CD14-positive monocyte (primary cell): ENCODE data around the gene CDH5. TPM values are rescaled to one million over a fixed set of nuclear protein-coding genes. Genes with fewer than 3 reads are reported as not detected.

ENCODE experiments used
- DNase-seq, 3 donors: peaks; one replicate each; pipeline ENCODE4 v3.0.0-alpha.2; 2011 to 2022
- H2AFZ ChIP-seq: 2 replicates; pipeline ENCODE4 v1.6.0; 2012; ENCODE audit warnings: mild to moderate bottlenecking, low read depth, low read length, inconsistent platforms; ENCODE audit not compliant: insufficient read depth, poor library complexity, severe bottlenecking
- H3K27ac ChIP-seq, 2 donors: 1 replicate in 1 of 2; 2 replicates in 1 of 2; pipeline ENCODE4 v1.5.1; 2012 to 2013; ENCODE audit warnings: low read length in 2 of 2, control low read depth in 1 of 2, inconsistent platforms in 1 of 2, low read depth in 1 of 2, mild to moderate bottlenecking in 1 of 2
- H3K27me3 ChIP-seq, 2 donors: one replicate each; pipeline versions ENCODE4 v1.6.0 to v1.6.1; 2011 to 2013; ENCODE audit warnings: low read length in 2 of 2; ENCODE audit not compliant: control insufficient read depth in 2 of 2, insufficient read depth in 2 of 2
- H3K36me3 ChIP-seq, 2 donors: replicated peaks in 1 of 2; 1 replicate in 1 of 2; 2 replicates in 1 of 2; pipeline versions ENCODE4 v1.5.1 to v1.6.1; 2012 to 2013; ENCODE audit warnings: low read length in 2 of 2, control low read depth in 1 of 2, inconsistent platforms in 1 of 2, mild to moderate bottlenecking in 1 of 2; ENCODE audit not compliant: insufficient read depth in 2 of 2, control insufficient read depth in 1 of 2
- H3K4me1 ChIP-seq, 2 donors: 1 replicate in 1 of 2; 2 replicates in 1 of 2; pipeline versions ENCODE4 v1.5.1 to v1.6.1; 2012 to 2013; ENCODE audit warnings: low read length in 2 of 2, control low read depth in 1 of 2, inconsistent platforms in 1 of 2, mild to moderate bottlenecking in 1 of 2, moderate library complexity in 1 of 2; ENCODE audit not compliant: insufficient read depth in 2 of 2, control insufficient read depth in 1 of 2
- H3K4me2 ChIP-seq: replicated peaks from 2 replicates; pipeline ENCODE3; 2012; ENCODE audit warnings: low read length, moderate library complexity, mild to moderate bottlenecking; ENCODE audit not compliant: poor library complexity, severe bottlenecking; ENCODE audit errors: extremely low read depth
- H3K4me3 ChIP-seq, 3 experiments: fragments of 200-600 bp in 1 of 3; sonication (generic) in 1 of 3; replicated peaks in 1 of 3; 1 replicate in 2 of 3; 2 replicates in 1 of 3; pipeline ENCODE4 v1.5.1; 2011 to 2013; ENCODE audit warnings: low read length in 3 of 3, mild to moderate bottlenecking in 3 of 3, control low read depth in 2 of 3, low read depth in 2 of 3, inconsistent platforms in 1 of 3, moderate library complexity in 1 of 3
- H3K79me2 ChIP-seq: 2 replicates; pipeline ENCODE4 v1.6.0; 2012; ENCODE audit warnings: mild to moderate bottlenecking, control low read depth, inconsistent platforms, low read length, moderate library complexity; ENCODE audit not compliant: insufficient read depth
- H3K9ac ChIP-seq: 2 replicates; pipeline ENCODE4 v1.6.0; 2017; ENCODE audit warnings: low read length, mild to moderate bottlenecking; ENCODE audit not compliant: insufficient read depth, poor library complexity, severe bottlenecking
- H3K9me3 ChIP-seq, 2 donors: replicated peaks in 1 of 2; 1 replicate in 1 of 2; 2 replicates in 1 of 2; pipeline versions ENCODE4 v1.5.1 to v1.6.1; 2012 to 2013; ENCODE audit warnings: low read length in 2 of 2, control low read depth in 1 of 2; ENCODE audit not compliant: control insufficient read depth in 1 of 2, insufficient read depth in 1 of 2
- H4K20me1 ChIP-seq: 2 replicates; pipeline ENCODE4 v1.6.0; 2012; ENCODE audit warnings: mild to moderate bottlenecking, low read length, control low read depth, moderate library complexity; ENCODE audit not compliant: insufficient read depth
- H3K27ac Mint-ChIP-seq, 7 donors: one replicate each; pipeline ENCODE4 v1.8.0; 2020; ENCODE audit warnings: mild to moderate bottlenecking in 7 of 7, mixed read lengths in 7 of 7, moderate library complexity in 6 of 7, inconsistent platforms in 2 of 7
- H3K27me3 Mint-ChIP-seq, 3 donors: one replicate each; pipeline ENCODE4 v1.8.0; 2021 to 2022; ENCODE audit warnings: low read depth in 3 of 3, mild to moderate bottlenecking in 3 of 3, mixed read lengths in 3 of 3, moderate library complexity in 3 of 3, inconsistent platforms in 1 of 3
- H3K36me3 Mint-ChIP-seq, 2 donors: one replicate each; pipeline ENCODE4 v1.8.0; 2020; ENCODE audit warnings: mixed read lengths in 2 of 2, inconsistent platforms in 1 of 2, mild to moderate bottlenecking in 1 of 2
- H3K4me1 Mint-ChIP-seq: one replicate; pipeline ENCODE4 v1.8.0; 2020; ENCODE audit warnings: mild to moderate bottlenecking, mixed read lengths
- H3K4me3 Mint-ChIP-seq, 2 donors: one replicate each; pipeline ENCODE4 v1.8.0; 2020; ENCODE audit warnings: mild to moderate bottlenecking in 2 of 2, mixed read lengths in 2 of 2, moderate library complexity in 1 of 2
- H3K9me3 Mint-ChIP-seq, 7 donors: one replicate each; pipeline ENCODE4 v1.8.0; 2020 to 2022; ENCODE audit warnings: mixed read lengths in 7 of 7, mild to moderate bottlenecking in 6 of 7, moderate library complexity in 6 of 7, inconsistent platforms in 2 of 7
- WGBS: methylation state at CpG from one replicate; pipeline ENCODE4 v1.1.5; 2013; ENCODE audit warnings: missing lambda C conversion rate; ENCODE audit not compliant: insufficient coverage; 5-methylcytosine and 5-hydroxymethylcytosine counted together
- intact Hi-C, 2 donors: fragments of 100-400 bp; cut with micrococcal nuclease; formaldehyde crosslinking; loops; one replicate each; pipeline versions ENCODE4 v1.15.0 to v1.15.1; 2023
- polyA plus RNA-seq, 3 donors: library from polyadenylated mRNA; depleted of rRNA in 1 of 3; unstranded in 2 of 3; stranded (reverse) in 1 of 3; fragments of 300-500 nt in 2 of 3; fragments of >200 nt in 1 of 3; fragmentation: Illumina TruSeq in 2 of 3; gene quantifications; 1 replicate in 2 of 3; 2 replicates in 1 of 3; pipeline ENCODE4 v1.2.3, GENCODE V29; 2012 to 2021
- TF ChIP-seq, protein P1 (sequence below): fragments of 200-600 bp; IDR thresholded peaks from one replicate; pipeline ENCODE4 v1.8.0; 2022; ENCODE audit warnings: antibody characterized with exemption, mild to moderate bottlenecking

The CDH5 gene
- polyA plus RNA-seq, 3 donors: 0.12 to 0.22 TPM; not detected in 1

DNA sequence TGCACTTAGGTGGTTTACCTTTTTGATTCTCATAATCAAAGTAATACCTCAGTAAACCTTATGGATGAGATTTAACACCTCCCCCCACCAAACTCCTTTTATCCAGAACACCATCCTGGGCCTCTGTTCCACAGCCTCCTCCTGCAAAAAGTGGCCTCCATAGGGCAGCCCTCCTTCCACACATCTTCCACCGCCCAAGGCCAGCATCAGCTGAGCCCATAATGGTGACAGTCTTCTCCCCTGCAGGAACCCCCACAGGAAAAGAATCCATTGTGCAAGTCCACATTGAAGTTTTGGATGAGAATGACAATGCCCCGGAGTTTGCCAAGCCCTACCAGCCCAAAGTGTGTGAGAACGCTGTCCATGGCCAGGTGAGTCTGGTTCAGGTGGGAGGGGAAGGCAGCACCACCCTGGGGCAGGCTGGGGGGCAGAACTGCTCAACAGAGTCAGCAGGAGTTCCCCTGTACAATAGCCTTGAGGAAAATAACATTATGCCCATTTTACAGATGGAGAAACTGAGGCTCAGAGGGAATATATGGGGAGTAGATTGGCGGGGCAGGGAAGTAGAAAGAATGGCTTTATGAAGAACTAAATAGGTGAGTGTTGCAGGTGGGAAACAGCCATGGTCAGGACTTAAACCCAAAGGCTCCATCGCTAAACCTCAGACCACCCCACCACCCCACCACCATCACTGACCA is 31.4 kb downstream of the CDH5 start:
- H3K4me1 Mint-ChIP-seq: no peaks in the 10 kb centered on the region
- no peak overlapping the region for H2AFZ ChIP-seq
- no peaks in the 10 kb centered on the region for H3K27me3 ChIP-seq
- no peaks in the 10 kb centered on the region for H3K4me1 ChIP-seq
- H3K9me3 ChIP-seq: no peaks in the 10 kb centered on the region
- TF ChIP-seq, protein P1, sequence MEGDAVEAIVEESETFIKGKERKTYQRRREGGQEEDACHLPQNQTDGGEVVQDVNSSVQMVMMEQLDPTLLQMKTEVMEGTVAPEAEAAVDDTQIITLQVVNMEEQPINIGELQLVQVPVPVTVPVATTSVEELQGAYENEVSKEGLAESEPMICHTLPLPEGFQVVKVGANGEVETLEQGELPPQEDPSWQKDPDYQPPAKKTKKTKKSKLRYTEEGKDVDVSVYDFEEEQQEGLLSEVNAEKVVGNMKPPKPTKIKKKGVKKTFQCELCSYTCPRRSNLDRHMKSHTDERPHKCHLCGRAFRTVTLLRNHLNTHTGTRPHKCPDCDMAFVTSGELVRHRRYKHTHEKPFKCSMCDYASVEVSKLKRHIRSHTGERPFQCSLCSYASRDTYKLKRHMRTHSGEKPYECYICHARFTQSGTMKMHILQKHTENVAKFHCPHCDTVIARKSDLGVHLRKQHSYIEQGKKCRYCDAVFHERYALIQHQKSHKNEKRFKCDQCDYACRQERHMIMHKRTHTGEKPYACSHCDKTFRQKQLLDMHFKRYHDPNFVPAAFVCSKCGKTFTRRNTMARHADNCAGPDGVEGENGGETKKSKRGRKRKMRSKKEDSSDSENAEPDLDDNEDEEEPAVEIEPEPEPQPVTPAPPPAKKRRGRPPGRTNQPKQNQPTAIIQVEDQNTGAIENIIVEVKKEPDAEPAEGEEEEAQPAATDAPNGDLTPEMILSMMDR: no peak
- no peaks in the 10 kb centered on the region for H3K79me2 ChIP-seq
- WGBS: 100% methylated on average over 1 of the region's 5 CpGs
- H3K27ac Mint-ChIP-seq: no peak overlapping the region
- H3K27ac ChIP-seq: no peak overlapping the region
- DNase-seq: no peak
- no peaks in the 10 kb centered on the region for H3K36me3 Mint-ChIP-seq
- H4K20me1 ChIP-seq: no peaks in the 10 kb centered on the region
- H3K4me3 ChIP-seq: no peak overlapping the region
- intact Hi-C loops: no loop called here
- H3K9me3 Mint-ChIP-seq: peaks cover 0 to 2% (median 0%) of the 10 kb centered on the region in 7 donors
- no peak overlapping the region for H3K4me2 ChIP-seq
- H3K4me3 Mint-ChIP-seq: no peak overlapping the region
- peaks cover 2 to 8% (median 3%) of the 10 kb centered on the region in 3 donors for H3K27me3 Mint-ChIP-seq
- H3K9ac ChIP-seq: no peak overlapping the region
- no peaks in the 10 kb centered on the region for H3K36me3 ChIP-seq

DNA sequence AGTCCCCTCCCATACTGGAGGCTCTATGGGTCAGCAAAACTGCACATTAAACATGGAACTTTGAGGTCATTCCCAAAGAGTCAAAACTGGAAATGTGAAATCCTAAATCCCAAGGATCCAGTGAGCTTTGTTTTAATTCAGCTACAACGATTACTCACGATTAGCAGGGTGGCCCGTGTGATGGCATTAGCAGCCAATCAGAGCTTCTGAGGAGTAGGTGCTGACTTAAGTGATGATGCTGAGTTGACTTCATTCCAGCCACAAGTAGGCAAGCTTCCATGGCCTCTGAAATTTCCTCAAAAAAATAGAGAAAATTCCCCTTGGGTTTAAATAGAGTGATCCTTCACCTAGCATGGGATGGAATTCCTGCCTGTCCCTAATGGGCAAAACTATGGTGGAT is 32.5 kb downstream of the CDH5 start:
- Mint-ChIP-seq H3K9me3 (no peaks in the 10 kb centered on the region), H3K4me3 (no peak overlapping the region), H3K36me3 (no peaks in the 10 kb centered on the region), H3K27me3 (peaks cover 2 to 10% (median 3%) of the 10 kb centered on the region in 3 donors), H3K4me1 (no peaks in the 10 kb centered on the region), H3K27ac (no peak overlapping the region)
- intact Hi-C loops: no loop called here
- Histone ChIP-seq H4K20me1 (no peaks in the 10 kb centered on the region), H3K9me3 (no peaks in the 10 kb centered on the region), H3K4me2 (no peak overlapping the region), H3K4me3 (no peak overlapping the region), H3K36me3 (no peaks in the 10 kb centered on the region), H3K9ac (no peak overlapping the region), H3K27me3 (no peaks in the 10 kb centered on the region), H3K4me1 (no peaks in the 10 kb centered on the region), H3K27ac (no peak overlapping the region), H2AFZ (no peak overlapping the region), H3K79me2 (no peaks in the 10 kb centered on the region)
- TF ChIP-seq, protein P1: no peak
- DNase-seq: no peak
- 100% methylated on average over 1 of the region's 3 CpGs for WGBS
